HL-60 (cell line): ENCODE data around the gene TMEM63C.

Source experiments
- CTCF ChIP-seq: IDR thresholded peaks from one replicate; pipeline ENCODE4 v1.5.1; 2011; ENCODE audit warnings: low read length, control low read depth, inconsistent platforms; ENCODE audit not compliant: insufficient read depth
- POLR2AphosphoS5 ChIP-seq: IDR thresholded peaks from 2 replicates; pipeline ENCODE4 v1.6.1; 2012; ENCODE audit warnings: low read depth

GRCh38 chr14:77154421-77154820, 27.2 kb upstream of the TMEM63C start:
- TF ChIP-seq CTCF: no peak
- no peak for TF ChIP-seq POLR2AphosphoS5
